ENCODE measurements around the gene DSCAM.

The DSCAM gene

DNA sequence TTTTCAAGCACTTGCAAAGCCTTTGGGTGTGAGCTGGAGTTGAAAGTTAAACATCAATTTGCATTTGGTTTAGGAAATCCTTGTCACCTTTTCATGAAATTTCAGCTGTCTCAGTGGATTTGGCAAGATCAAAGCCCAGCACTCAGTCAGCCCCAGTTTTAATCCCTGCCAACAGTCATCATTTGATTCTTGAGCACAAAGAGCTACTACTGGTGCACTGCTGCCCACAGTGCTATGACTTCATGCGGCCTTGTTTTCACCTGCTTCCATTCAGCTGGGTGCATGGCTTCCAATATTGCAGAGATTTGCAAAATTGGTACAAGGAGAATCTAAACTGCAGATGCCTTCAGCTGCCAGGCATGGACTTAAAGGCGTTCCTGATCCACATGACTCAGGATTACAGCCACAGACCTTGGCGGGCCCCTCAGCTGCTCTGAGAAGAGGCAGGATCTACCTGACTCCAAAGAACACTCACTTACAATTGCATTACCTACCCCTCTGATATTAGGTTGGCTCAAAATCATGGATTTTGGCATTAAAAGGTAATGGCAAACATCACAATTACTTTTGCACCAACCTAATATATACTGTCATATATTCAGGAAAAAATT, 259.1 kb downstream of the DSCAM start:
- no peak for DNase-seq (ENCODE audit: low read depth, low spot score)
- no peak overlapping the region for H3K4me3 ChIP-seq (ENCODE audit: low read length)

DNA sequence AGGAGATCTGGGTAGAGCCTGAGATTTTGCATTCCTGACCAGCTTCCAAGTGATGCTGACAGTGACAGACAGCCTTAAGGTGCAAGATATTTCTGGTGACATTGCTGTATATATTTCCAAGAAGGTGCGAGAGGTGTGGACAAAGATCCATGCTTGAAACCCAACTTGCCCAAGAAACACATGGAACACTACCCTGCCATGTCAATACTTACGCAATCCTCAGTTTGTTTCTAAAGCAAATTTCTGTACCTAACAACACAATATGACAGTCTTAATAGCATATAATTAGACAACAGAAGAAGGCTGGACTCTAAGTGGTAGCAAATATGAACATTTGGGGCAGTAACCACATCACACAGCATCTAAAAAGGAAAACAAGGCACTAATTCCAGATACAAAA, 260.4 kb downstream of the DSCAM start:
- DNase-seq (ENCODE audit: low read depth, low spot score) = no peak
- no peak overlapping the region for H3K4me3 ChIP-seq (ENCODE audit: low read length)

DNA sequence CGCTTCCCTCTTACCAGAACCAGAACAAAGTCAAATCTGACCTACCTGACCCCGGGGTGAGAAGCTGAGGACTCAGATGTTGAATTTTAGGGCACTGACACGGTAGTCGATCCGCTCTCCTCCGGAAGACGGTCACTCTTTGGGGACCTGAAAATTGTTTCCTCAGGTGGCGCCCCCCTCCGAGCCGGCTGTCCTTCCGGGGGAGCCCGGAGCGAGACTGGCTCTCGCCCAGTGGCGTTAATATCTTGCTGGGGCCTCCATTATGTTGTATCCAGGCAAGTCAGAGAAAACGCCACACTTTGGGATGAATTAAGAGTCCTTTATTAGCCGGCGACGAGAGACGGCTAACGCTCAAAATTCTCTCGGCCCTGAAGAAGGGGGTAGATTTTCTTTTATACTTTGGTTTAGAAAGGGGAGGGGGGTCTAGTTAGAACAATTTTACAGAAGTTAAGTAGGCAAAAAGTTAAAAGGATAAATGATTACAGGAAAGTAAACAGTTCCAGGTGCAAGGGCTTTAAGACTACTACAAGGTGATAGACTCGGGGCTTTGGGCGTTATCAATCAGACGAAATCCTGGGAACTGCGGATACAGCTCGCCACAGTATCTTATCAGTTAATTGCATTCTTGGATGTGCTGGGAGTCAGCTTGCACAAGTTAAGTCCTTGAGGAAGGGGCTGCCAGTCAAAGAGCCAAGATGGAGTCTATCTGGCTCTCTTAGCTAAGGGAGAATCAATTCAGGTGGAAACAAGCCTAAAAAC, 269.5 kb downstream of the DSCAM start:
- no peak for DNase-seq (ENCODE audit: low read depth, low spot score)
- no peak overlapping the region for H3K4me3 ChIP-seq (ENCODE audit: low read length)

DNA sequence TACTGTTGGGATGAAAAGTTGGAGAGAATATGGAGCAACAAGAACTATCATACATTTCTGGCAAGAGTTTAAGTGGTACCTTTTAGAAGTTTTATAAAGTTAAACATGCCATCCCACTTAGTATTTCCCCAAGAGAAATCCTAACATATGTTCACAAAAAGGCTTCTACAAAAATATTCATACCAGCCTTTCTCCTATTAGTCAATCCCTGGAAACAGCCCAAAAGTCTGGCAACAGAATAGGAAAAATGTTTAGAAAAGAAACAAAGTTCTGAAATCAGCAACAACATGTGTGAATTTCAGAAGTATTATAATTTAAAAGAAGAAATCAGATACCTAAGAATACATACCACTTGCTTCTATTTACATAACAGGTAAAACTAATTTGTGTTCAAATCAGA, 271.0 kb downstream of the DSCAM start:
- H3K4me3 ChIP-seq (ENCODE audit: low read length) = no peak overlapping the region
- DNase-seq (ENCODE audit: low read depth, low spot score) = no peak

DNA sequence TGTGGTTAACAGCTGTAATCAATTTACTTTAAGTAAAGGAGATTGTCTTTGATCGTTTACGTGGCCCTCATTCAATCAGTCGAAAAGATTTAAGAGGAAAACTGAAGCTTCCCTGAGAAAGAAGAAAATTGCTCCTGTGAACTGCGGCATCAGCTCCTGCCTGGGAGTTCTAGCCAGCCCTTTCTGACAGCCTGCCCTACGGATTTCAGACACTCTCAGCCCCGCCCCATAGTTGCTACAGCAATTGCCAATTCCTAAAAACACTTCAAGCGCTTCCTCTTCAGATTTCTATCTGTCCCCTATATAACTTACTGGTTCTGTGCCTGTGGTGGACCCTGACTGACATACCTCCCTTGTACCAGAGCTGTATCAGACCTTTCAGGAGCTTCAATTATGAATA, 277.6 kb downstream of the DSCAM start:
- no peak for DNase-seq (ENCODE audit: low read depth, low spot score)
- H3K4me3 ChIP-seq (ENCODE audit: low read length) = no peak overlapping the region

DNA sequence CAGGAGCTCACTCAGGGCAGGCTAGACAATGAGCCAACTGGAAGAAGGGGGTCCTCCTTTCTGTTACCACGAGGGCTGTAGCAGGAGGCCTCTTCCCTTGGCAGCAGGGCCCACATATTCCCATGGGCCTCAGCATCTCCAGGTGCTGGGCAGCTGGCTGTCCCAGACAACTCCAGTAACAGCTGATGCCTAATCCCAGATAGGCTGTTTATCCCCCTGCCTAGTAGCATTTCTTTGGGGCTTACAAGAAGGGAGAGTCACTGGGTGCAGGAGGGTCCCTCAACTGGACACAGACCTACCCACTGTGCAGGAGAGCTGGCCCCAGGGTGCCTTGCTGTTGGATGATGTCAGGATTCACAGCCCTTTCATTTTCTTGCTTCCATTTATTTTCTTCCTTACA, 278.2 kb downstream of the DSCAM start:
- no peak for DNase-seq (ENCODE audit: low read depth, low spot score)
- no peak overlapping the region for H3K4me3 ChIP-seq (ENCODE audit: low read length)

DNA sequence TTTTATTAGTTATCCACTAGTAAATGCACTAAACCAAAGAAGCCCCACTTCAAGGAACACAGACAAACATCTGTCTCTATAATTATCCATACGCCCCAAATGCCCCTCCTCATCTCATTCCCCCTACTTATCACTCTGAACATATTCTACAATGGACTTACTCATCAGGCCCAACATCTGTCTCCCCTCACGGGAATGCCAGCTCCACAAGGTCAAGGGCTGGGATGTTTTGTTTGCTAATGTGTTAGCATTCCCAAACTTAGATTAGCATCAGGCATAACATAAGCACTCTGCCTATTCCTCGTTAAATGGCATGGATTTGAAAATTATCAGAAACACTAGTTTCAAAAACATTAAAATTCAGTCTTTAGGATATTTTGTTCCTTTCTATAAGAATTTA, 279.5 kb downstream of the DSCAM start:
- no peak for DNase-seq (ENCODE audit: low read depth, low spot score)
- H3K4me3 ChIP-seq (ENCODE audit: low read length) = no peak overlapping the region

DNA sequence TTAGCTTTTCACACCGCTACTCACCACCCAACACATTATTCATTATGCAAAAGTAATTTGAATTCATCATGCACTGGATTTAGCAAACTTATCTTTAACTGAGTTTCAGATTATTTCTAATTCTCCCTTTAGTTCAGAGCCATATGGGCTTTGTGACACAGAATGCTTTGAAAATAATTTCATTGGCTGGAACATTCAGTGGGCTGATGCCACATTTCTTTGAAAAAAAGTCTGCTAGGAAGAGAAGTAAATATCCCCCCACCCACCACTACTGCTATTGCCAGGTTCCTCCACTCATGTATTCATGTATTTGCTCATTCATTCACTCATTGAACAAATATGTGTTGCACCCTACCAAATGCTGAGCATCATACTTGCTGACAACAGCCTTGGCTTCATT, 280.5 kb downstream of the DSCAM start:
- no peak overlapping the region for H3K4me3 ChIP-seq (ENCODE audit: low read length)
- no peak for DNase-seq (ENCODE audit: low read depth, low spot score)

DNA sequence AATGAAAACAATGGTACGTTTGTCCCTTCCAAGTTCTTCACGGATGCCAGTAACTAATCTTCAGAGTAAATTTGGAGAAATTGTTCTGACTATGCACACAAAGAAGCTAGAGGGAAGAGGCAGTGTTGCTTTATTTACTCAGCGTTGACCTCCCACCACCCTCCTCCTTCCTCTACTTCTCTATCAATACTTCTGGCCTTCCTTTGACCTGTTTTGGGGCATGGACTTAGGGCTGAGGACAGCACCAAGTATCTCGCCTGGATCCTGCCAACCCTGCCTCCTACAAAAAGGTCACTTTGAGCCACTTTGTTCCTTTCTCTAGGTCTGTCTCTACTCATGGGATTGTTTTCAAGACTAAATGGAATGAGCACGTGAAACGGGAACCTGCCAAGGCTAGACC, 282.6 kb downstream of the DSCAM start:
- no peak for DNase-seq (ENCODE audit: low read depth, low spot score)
- no peak overlapping the region for H3K4me3 ChIP-seq (ENCODE audit: low read length)

DNA sequence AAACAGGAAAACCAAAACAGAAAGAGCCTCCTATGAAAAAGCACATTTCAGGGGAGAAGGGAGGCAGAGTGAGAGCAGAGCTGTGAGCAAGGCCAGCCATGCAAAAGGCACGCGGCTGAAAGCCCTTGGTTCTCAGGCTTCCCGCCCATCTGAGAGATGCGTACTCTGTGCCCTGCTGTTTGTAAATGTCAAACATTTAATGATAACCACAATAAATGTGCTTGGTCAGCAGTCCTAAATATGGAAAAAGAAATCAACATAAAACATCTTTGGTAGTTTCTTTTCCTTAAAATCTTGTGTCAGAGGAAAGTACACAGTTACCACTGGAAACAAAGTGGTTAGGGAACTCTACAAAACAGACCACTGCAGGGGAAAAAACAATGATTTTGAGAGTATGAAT, 283.1 kb downstream of the DSCAM start:
- no peak overlapping the region for H3K4me3 ChIP-seq (ENCODE audit: low read length)
- no peak for DNase-seq (ENCODE audit: low read depth, low spot score)

DNA sequence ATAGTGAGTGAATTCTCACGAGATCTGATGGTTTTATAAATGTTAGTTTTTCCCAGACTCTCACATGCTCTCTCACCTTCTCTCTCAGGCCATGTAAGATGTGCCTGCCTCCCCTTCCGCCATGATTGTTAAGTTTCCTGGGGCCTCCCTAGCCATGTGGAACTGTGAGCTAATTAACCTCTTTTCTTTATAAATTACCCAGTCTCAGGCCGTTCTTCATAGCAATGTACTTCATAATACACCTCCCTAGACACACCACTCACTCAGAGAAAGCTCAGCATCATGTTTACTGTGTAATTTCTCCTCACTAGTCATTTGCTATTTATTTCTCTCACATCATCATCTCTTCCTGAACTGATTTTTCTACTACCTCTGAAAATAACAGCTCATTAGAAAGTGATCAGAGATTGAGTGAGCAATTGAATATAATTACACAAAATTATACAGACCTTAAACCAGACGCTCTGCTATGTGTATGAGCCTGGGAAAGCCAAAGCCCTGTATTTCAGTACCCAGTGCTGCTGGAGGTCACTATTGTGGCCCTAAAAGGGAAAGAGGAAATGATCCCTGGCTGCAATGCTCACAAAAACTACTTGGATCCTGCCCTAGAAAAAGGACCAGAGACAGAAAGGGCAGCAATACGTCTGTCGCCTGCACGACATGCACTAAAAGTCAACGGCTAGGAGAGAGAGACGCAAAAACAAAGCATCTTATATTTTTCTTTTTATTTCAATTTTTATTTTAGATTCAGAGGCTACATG, 284.5 kb downstream of the DSCAM start:
- no peak for DNase-seq (ENCODE audit: low read depth, low spot score)

DNA sequence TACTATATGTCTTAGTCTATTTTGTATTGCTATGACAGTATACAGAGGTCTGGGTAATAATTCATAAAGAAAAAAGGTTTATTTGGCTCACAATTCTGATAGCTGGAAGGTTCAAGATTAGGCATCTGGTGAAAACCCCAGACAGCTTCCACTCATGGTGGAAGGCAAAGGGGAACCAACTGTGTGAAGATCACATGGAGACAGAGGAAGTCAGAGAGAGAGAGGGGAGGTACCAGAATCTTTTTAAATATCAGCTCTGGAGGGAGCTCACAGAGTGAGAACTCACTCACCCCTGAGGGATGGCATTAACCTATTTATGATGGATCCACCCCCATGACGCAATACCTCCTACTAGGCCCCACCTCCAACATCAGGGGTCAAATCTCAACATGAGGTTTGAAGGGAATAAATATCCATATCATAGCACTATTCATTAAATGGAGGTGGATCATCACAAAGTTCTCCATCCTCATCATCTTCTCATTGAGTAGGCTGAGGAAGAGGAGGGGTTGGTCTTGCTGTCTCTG, 290.5 kb downstream of the DSCAM start:
- no peak for DNase-seq (ENCODE audit: low read depth, low spot score)
- H3K4me3 ChIP-seq (ENCODE audit: low read length) = no peak overlapping the region

More for the DNA sequence above, 284.5 kb downstream of the DSCAM start:
- no peak overlapping the region for H3K4me3 ChIP-seq (ENCODE audit: low read length)

DNA sequence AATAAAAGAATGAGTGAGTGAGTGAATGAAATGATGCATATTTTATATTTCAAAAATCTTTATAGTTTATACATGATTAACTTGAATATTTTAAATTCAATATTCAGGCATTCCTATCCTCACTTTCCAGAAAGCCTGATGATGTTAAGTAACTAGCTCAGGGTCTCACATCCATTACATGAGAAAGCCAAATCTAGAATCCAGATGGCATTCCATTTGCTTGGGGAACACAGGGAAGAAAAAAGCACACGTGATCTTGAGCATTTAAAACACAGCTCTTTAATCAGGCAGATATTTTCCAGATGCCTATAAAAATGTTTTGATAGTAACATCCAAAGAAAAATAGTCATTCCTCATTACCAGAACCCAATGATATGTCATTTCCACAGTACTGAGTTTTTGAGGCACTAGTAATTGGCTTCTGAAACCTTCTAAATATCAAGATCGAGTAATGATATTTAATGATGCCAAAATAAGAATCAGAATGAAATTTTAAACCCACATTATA, 291.9 kb downstream of the DSCAM start:
- no peak for DNase-seq (ENCODE audit: low read depth, low spot score)
- H3K4me3 ChIP-seq (ENCODE audit: low read length) = no peak overlapping the region

DNA sequence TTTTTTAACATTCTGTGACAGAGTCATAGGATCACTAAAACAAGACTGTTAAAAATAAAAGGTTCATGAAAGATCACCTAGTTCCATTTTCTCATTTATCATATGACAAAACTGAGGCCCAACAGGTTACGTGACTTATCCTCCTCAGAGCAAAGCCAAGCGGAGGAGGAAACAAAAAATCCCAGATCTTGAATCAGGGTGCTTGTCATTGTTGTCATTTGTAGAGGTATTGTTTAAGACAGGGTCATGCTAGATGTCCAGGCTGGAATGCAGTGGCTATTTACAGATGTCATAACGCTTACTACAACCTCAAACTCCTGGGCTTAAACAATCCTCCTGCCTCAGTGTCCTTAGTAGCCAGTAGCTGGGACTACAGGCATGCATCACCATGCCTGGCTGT, 293.2 kb downstream of the DSCAM start:
- no peak overlapping the region for H3K4me3 ChIP-seq (ENCODE audit: low read length)
- no peak for DNase-seq (ENCODE audit: low read depth, low spot score)

DNA sequence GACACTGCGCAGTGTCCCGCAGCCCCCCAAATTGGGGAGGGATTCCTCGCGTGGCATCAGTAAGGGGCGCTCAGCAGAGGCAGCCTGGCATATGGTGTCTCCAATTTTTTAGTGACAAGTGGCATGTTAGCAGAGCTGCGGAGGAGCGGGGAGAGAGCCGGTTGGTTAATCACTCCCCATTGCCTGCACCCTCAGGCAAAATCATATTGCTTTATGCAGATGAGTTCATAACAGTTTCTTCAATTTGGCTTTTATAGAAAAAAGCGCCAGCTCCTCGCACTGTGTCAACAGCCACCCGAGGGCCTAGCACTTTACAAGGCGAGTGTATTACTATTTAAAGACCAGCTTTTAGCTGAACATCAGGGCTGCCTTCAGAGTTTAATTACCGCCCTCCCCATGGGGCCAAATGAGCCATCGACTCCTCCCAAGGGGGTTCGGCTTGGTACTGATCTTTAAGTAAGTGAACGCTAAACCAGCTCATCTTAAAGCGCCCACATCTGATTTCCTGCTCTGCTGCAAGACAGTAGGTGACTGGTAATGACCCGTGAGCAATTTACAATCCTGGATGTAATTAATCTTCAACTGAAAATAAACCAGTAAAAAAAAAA, 298.9 kb downstream of the DSCAM start:
- no peak for DNase-seq (ENCODE audit: low read depth, low spot score)
- H3K4me3 ChIP-seq (ENCODE audit: low read length) = no peak overlapping the region

DNA sequence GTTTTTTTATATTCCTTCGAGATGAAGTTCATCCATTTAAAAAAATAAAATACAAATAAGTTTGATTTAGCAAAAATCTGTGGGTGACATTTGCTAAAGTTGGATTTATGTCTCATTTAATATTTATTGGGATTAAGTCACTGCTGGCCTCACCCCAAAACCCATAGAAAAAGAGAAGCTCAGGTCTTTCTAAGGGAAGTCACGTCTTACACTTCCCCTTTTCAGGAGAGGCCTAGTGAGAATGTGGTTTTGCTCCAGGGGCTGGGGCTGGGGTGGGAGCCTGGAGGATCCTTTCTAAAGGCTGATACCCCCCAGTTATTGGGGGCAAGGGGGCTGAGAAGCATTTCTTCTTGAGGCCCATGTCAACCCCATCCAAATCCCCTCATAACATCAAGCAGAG, 300.3 kb downstream of the DSCAM start:
- H3K4me3 ChIP-seq (ENCODE audit: low read length) = no peak overlapping the region
- DNase-seq (ENCODE audit: low read depth, low spot score) = no peak

DNA sequence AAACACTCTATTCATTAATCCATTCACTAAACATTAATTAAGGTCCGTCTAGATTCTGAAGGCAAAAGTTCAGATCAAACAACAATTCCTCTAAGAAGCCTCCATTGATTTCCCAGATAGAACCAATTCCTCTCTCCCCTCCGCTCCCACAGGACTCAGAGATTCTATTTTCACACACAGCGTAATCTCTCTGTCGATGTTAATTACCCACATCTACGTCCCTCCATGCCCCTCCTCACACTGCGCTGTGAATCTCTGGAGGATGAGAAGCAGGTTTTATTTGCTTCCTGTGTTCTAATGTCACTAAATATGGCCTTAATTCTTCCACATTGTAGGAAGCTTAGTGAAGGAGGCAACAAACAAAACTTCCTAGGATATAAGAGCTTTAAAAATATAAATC, 306.7 kb downstream of the DSCAM start:
- H3K4me3 ChIP-seq (ENCODE audit: low read length) = no peak overlapping the region
- no peak for DNase-seq (ENCODE audit: low read depth, low spot score)

DNA sequence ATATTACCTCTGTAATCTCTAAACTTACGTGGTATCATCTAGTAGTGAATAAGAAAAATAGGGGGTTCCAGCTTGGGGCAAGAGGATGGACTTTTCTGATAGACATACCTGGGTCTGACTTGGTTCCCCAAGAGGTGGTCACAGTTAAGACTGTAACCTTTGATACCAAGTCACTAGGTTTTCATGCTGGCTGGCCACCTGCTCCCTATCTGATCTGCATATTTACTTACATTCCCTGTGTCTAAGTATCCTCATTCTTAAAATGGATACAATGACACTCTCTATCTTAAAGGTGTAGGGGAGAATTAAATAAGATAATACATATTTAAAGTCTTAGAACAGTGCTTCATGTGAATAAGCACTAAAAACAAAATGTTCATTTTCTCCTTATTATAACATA, 312.1 kb downstream of the DSCAM start:
- DNase-seq (ENCODE audit: low read depth, low spot score) = no peak
- no peak overlapping the region for H3K4me3 ChIP-seq (ENCODE audit: low read length)

DNA sequence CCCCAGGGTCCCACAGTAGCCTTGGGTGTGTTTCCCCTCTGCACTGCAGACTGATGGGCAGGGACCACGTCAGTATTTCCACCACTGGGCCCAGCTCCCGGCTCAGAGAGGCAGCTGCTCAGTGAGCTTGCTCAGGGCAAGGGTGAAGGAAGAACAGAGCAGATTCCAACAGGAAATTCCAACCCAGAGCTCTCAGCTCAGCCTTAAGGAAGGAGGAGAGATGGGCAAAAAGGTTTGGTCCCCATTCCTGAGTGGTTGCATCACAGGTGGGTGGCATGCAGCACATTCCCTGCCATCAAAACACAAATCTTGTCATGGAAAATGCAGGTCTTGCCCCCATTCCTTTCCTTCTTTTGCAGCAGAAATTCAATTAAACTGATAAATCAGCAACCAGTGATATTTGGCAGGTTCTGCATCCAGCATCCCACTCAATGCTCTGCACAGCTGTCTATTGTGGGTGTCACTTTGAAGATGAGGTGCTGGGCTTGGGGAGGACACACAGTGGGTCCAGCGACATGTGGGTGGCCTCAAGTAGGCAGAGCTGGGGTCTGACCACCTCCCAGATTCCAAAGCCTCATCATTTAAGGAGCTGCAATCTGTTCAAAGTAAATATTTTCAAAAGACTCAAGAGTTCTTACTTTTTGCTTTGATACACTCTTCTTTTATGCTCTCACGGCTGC, 315.4 kb downstream of the DSCAM start:
- no peak for DNase-seq (ENCODE audit: low read depth, low spot score)
- no peak overlapping the region for H3K4me3 ChIP-seq (ENCODE audit: low read length)

Data from Jurkat, Clone E6-1 (cell line).